C4-2B (cell line): Measurements from ENCODE around the gene PTPRCAP.
"Not testable (repeated sequence)": the region's sequence is repeated elsewhere in the genome, so short reads cannot be mapped to it uniquely, and the experiment has no call there.

Source experiments
- H3K27ac ChIP-seq: fragments of 450-650 bp; 2 replicates; pipeline ENCODE4 v1.5.1; 2017
- CTCF ChIP-seq: fragments of 450-650 bp; conservative IDR thresholded peaks from 2 replicates; pipeline ENCODE4 v1.5.1; 2017; ENCODE audit warnings: mild to moderate bottlenecking
- ZFX ChIP-seq: fragments of 450-650 bp; IDR thresholded peaks from 2 replicates; pipeline ENCODE4 v1.6.1; 2017

PTPRCAP gene

DNA sequence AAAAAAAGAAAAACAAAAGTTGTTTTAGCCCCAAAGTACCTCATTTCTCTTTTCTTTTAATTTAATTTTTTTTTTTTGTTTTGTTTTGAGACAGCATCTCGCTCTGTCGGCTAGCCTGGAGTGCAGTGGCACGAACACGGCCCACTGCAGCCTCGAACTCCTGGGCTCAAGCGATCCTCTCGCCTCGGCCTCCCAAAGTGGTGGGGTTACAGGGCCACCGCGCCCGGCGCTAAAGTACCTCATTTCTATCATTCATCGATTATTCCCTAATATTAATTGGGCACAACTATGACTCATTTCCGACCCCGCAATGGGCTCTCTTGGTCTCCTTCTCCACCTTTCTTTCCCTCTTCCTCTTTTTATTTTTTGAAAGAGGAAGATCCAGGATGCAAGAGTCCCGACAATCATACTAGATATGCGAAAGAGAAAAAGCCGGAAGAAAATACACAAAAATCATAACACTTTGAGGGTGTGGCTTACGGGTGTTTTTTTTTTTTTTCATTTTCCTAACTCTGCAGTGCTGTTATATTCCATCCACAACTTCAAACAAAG, 44.9 kb upstream of the PTPRCAP start:
- H3K27ac ChIP-seq, result peak overlapping the region; percentile 64
- TF ChIP-seq ZFX, result no peak
- no peak for TF ChIP-seq CTCF

GRCh38 chr11:67477344-67478050, 40.0 kb upstream of the PTPRCAP start:
- H3K27ac ChIP-seq, result not testable (repeated sequence)

DNA sequence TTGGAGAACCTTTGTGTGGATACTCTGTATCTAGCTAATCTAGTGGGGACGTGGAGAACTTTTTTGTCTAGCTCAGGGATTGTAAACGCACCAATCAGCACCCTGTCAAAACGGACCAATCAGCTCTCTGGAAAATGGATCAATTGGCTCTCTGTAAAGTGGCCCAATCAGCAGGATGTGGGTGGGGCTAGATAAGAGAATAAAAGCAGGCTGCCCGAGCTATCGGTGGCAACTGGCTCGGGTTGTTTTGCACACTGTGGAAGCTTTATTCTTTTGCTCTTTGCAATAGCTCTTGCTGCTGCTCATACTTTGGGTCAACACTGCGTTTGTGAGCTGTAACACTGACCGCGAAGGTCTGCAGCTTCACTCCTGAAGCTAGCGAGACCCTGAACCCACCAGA, 39.2 kb upstream of the PTPRCAP start:
- H3K27ac ChIP-seq, result not testable (repeated sequence)

GRCh38 chr11:67472882-67473281, 35.4 kb upstream of the PTPRCAP start:
- H3K27ac ChIP-seq, result no peak overlapping the region
- TF ChIP-seq CTCF (no peak), ZFX (no peak)

GRCh38 chr11:67470337-67471002, 33.0 kb upstream of the PTPRCAP start:
- no peak for TF ChIP-seq ZFX
- no peak overlapping the region for H3K27ac ChIP-seq

GRCh38 chr11:67469508-67469811, 32.0 kb upstream of the PTPRCAP start:
- TF ChIP-seq ZFX, result no peak
- no peak for TF ChIP-seq CTCF
- H3K27ac ChIP-seq, result peak overlapping the region; percentile 97

- TF ChIP-seq CTCF, result no peak; the same call in 1 of the 2 replicates
- peak; percentile 81 for TF ChIP-seq ZFX
- peak within 1 kb of the TSS; percentile 97 for H3K27ac ChIP-seq
Measured at GRCh38 chr11:67468759-67469507, 31.5 kb upstream of the PTPRCAP start, which contains the start of gene TMEM134. Gene TMEM134, minus strand, starts transcription at chr11:67469251. Its CDS starts 59 bp downstream, at chr11:67469192.

DNA sequence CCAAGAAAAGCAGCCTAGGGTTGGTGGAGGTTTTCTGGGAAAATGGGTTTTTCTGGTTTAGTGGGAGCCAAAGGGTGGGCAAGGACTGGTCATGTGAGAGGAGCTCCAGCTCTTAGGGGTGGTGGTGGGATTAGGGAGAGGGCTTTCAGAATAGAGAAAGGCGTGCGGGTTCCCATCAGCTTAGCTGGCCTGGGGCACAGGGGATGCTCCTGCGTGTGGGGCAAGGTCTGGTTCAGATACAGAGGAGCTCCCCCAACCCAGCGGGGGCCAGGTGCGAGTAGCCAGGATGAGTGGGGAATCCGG, 30.9 kb upstream of the PTPRCAP start:
- TF ChIP-seq ZFX (no peak), CTCF (no peak)
- peak overlapping the region; percentile 97 for H3K27ac ChIP-seq

DNA sequence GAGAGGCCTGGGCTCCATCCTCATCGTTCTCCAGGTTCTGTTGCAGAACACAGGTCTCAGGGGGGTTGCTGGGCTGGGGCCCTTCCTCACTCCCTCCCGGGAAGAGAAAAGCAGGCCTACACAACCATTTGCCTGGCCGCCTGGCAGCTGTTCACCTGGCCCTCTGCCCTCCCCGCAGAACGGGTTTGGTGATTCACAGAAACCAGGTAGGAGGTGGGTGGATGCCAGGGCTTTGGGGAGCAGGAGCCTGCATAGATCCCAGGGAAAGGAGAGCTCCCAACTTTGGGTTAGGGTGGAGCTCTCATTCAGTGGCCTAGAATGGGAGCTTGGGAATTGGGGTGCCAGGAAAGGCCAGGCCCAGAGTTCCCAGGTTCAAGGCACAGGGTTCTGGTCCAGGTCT, 30.6 kb upstream of the PTPRCAP start:
- H3K27ac ChIP-seq, result peak overlapping the region; percentile 97
- no peak for TF ChIP-seq CTCF
- TF ChIP-seq ZFX, result no peak
